Neuronal stem cell (in vitro differentiated cells): Measurements from ENCODE around the gene HSPG2.
A peak's percentile ranks its signal among the peaks of the same experiment; 100 is the strongest.

ENCODE experiments used
- DNase-seq: peaks from one replicate; pipeline ENCODE4 v3.0.0-alpha.2; 2013; ENCODE audit warnings: low spot score
- H2AFZ ChIP-seq: one replicate; pipeline ENCODE4 v1.6.1; 2013; ENCODE audit warnings: mild to moderate bottlenecking, low read length, inconsistent platforms
- H2AK5ac ChIP-seq: 2 replicates; pipeline ENCODE4 v1.6.1; 2013; ENCODE audit warnings: low read depth, mild to moderate bottlenecking, inconsistent platforms, low read length, moderate library complexity, mixed read lengths
- H2BK120ac ChIP-seq: 2 replicates; pipeline ENCODE4 v1.6.1; 2013; ENCODE audit warnings: low read depth, mild to moderate bottlenecking, inconsistent platforms, low read length, moderate library complexity, mixed read lengths
- H2BK12ac ChIP-seq: one replicate; pipeline ENCODE4 v1.6.1; 2013; ENCODE audit warnings: low read length, inconsistent platforms
- H2BK15ac ChIP-seq: 2 replicates; pipeline ENCODE4 v1.6.1; 2013; ENCODE audit warnings: mild to moderate bottlenecking, low read length, inconsistent platforms, mixed read lengths
- H2BK5ac ChIP-seq: one replicate; pipeline ENCODE4 v1.6.1; 2013; ENCODE audit warnings: inconsistent platforms, mild to moderate bottlenecking, low read length, moderate library complexity
- H3K14ac ChIP-seq: one replicate; pipeline ENCODE4 v1.6.1; 2013; ENCODE audit warnings: low read length, inconsistent platforms
- H3K18ac ChIP-seq: 2 replicates; pipeline ENCODE4 v1.6.1; 2013; ENCODE audit warnings: low read length, inconsistent platforms
- H3K23ac ChIP-seq: 2 replicates; pipeline ENCODE4 v1.6.1; 2013; ENCODE audit warnings: low read depth, mild to moderate bottlenecking, mixed read lengths, low read length, inconsistent platforms; ENCODE audit not compliant: poor library complexity
- H3K27ac ChIP-seq: replicated peaks from 3 replicates; pipeline ENCODE4 v1.5.1; 2013; ENCODE audit warnings: low read length, inconsistent platforms
- H3K27me3 ChIP-seq, 3 experiments: 2 replicates each; pipeline ENCODE4 v1.6.1; 2013; ENCODE audit warnings: low read length in 3 of 3, mild to moderate bottlenecking in 2 of 3, inconsistent platforms in 1 of 3, low read depth in 1 of 3, mixed read lengths in 1 of 3, moderate library complexity in 1 of 3; ENCODE audit not compliant: control insufficient read depth in 3 of 3, insufficient read depth in 3 of 3
- H3K36me3 ChIP-seq, 2 donors: replicated peaks in 1 of 2; 2 replicates each; pipeline ENCODE4 v1.6.1; 2013; ENCODE audit warnings: low read length in 2 of 2; ENCODE audit not compliant: control insufficient read depth in 2 of 2, insufficient read depth in 2 of 2
- H3K4ac ChIP-seq: 2 replicates; pipeline ENCODE4 v1.6.1; 2013; ENCODE audit warnings: inconsistent platforms, mild to moderate bottlenecking, low read length, moderate library complexity
- H3K4me1 ChIP-seq, 2 donors: 1 replicate in 1 of 2; 2 replicates in 1 of 2; pipeline ENCODE4 v1.6.1; 2013; ENCODE audit warnings: low read length in 2 of 2, low read depth in 1 of 2; ENCODE audit not compliant: control insufficient read depth in 2 of 2, insufficient read depth in 1 of 2
- H3K4me2 ChIP-seq: one replicate; pipeline ENCODE4 v1.6.1; 2013; ENCODE audit warnings: mild to moderate bottlenecking, low read length, inconsistent platforms; ENCODE audit not compliant: insufficient read depth, poor library complexity, severe bottlenecking
- H3K4me3 ChIP-seq, 2 donors: 2 replicates each; pipeline ENCODE4 v1.5.1; 2013; ENCODE audit warnings: low read length in 2 of 2, mild to moderate bottlenecking in 2 of 2, inconsistent platforms in 1 of 2, moderate library complexity in 1 of 2
- H3K79me1 ChIP-seq: one replicate; pipeline ENCODE4 v1.6.1; 2013; ENCODE audit warnings: low read depth, mild to moderate bottlenecking, inconsistent platforms, low read length, moderate library complexity
- H3K9ac ChIP-seq: one replicate; pipeline ENCODE4 v1.6.1; 2013; ENCODE audit warnings: mild to moderate bottlenecking, low read depth, low read length, inconsistent platforms; ENCODE audit not compliant: poor library complexity
- H3K9me3 ChIP-seq, 2 donors: replicated peaks in 1 of 2; 2 replicates each; pipeline versions ENCODE3 to v1.6.1; 2013; ENCODE audit warnings: low read length in 2 of 2, mild to moderate bottlenecking in 2 of 2, inconsistent platforms in 1 of 2, low read depth in 1 of 2, mixed read lengths in 1 of 2, moderate library complexity in 1 of 2; ENCODE audit not compliant: control insufficient read depth in 2 of 2, insufficient read depth in 1 of 2
- H4K8ac ChIP-seq: one replicate; pipeline ENCODE4 v1.6.1; 2013; ENCODE audit warnings: low read depth, mild to moderate bottlenecking, inconsistent platforms, low read length, moderate library complexity
- H4K91ac ChIP-seq: one replicate; pipeline ENCODE4 v1.6.1; 2013; ENCODE audit warnings: low read length, low read depth, mild to moderate bottlenecking, inconsistent platforms; ENCODE audit not compliant: poor library complexity
- WGBS, 2 donors: extraction: QIAGEN DNeasy Blood & Tissue Kit; methylation state at CpG; one replicate each; pipeline ENCODE4 v1.1.7; 2013; ENCODE audit warnings: missing lambda C conversion rate in 2 of 2, mixed read lengths in 1 of 2; ENCODE audit not compliant: insufficient read length in 2 of 2, insufficient replicate concordance in 1 of 2; ENCODE audit errors: extremely low coverage in 2 of 2; 5-methylcytosine and 5-hydroxymethylcytosine counted together

Gene HSPG2

DNA sequence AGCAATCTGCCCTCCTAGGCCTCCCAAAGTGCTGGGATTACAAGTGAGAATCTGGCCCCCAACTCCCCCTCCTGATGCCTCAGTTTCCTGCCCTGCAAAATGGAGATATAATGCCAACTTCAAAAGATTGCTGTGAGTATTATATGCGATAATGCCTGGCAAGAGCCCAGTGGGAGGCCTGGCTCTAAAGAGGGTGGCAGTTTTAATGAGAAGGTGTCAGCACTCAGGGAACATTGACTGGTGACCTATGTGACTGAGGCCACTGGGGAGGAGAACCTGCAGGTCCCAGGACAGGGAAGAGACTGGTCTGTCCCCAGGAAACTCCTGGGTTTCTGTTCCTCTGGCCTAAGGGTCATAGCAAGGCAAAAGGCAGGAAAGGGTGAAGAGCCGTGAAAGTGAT, 11.0 kb downstream of the HSPG2 start:
- Histone ChIP-seq H3K18ac (no peak overlapping the region), H4K91ac (no peak overlapping the region), H3K79me1 (peaks cover 13% of the 10 kb centered on the region), H3K27me3 (no peaks in the 10 kb centered on the region), H2BK120ac (no peak overlapping the region), H3K4me2 (no peak overlapping the region), H3K4me1 (peaks cover 5 to 24% of the 10 kb centered on the region in 2 donors), H2BK15ac (no peak overlapping the region), H2AK5ac (no peak overlapping the region), H3K36me3 (peaks cover 3 to 6% of the 10 kb centered on the region in 2 donors), H2BK12ac (no peak overlapping the region), H2AFZ (no peak overlapping the region), H3K23ac (no peak overlapping the region), H3K4me3 (no peak overlapping the region), H3K27ac (no peak overlapping the region), H3K4ac (no peak overlapping the region), H3K9ac (no peak overlapping the region), H2BK5ac (no peak overlapping the region), H3K14ac (no peak overlapping the region), H3K9me3 (no peaks in the 10 kb centered on the region), H4K8ac (no peak overlapping the region)
- WGBS, 2 donors: no CpG with 5 or more reads among the region's 2 CpGs
- no peak for DNase-seq

DNA sequence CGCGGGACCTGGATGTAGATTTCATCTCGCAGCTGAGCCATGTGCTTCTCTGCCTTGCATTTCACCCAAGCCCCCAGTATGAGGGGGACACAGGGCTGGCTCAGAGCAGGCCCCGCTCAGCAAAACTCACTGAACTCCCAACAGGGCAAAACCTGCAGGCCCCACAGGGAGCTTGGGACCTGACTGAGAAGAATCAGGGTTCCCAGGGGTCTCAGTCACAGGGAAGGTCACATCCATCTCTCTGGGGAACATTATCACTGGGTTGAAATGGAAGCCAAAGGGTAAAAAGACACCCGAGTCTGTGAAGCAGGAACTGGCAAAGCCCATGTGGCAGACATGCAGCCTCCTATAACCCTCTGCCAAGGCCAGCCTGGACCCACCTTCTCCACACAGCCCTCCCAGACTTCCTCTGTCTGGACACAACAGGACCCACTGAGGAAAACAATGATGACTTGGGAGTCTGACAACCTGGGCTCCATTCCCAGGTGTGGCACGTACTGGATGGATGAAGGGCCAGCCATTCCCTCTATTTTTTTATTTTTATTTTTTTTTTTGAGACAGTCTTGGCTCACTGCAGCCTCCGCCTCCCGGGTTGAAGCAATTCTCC, 11.7 kb downstream of the HSPG2 start:
- Histone ChIP-seq H3K4me2 (no peak overlapping the region), H3K9me3 (no peaks in the 10 kb centered on the region), H3K79me1 (peaks cover 11% of the 10 kb centered on the region), H3K14ac (no peak overlapping the region), H2BK5ac (no peak overlapping the region), H3K27me3 (no peaks in the 10 kb centered on the region), H2BK12ac (no peak overlapping the region), H3K4me3 (no peak overlapping the region), H4K91ac (no peak overlapping the region), H2BK120ac (no peak overlapping the region), H3K4ac (no peak overlapping the region), H3K4me1 (peaks cover 5 to 22% of the 10 kb centered on the region in 2 donors), H2BK15ac (no peak overlapping the region), H3K23ac (no peak overlapping the region), H2AFZ (no peak overlapping the region), H2AK5ac (no peak overlapping the region), H3K9ac (no peak overlapping the region), H3K18ac (no peak overlapping the region), H4K8ac (no peak overlapping the region), H3K36me3 (peaks cover 1 to 4% of the 10 kb centered on the region in 2 donors), H3K27ac (no peak overlapping the region)
- DNase-seq: no peak
- WGBS, 2 donors: no CpG with 5 or more reads among the region's 8 CpGs

DNA sequence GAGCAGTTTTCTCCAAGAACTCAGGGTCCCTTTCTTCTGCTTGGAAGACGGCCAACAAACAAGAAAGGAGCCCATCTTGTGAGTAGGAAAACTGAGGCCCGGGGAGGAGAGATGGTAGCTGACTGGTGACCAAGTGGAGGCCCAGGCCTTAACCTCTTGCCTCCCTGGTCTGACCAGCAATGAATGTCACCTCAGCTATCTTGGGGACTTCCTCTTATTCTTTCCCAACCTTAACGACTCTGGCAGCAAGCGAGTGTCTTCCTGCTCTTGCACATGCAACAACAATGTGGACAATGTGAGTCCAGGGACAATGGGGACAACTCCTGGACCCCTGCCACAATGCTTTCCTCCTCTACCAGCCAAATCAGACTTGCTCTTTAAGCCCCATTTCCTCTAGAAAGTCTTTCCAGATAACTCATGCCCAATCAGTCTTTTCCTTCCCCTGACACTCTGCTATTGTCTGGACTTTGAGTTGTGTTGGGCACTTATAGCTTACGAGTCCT, 12.6 kb downstream of the HSPG2 start:
- WGBS, 2 donors: no CpG with 5 or more reads among the region's 5 CpGs

DNA sequence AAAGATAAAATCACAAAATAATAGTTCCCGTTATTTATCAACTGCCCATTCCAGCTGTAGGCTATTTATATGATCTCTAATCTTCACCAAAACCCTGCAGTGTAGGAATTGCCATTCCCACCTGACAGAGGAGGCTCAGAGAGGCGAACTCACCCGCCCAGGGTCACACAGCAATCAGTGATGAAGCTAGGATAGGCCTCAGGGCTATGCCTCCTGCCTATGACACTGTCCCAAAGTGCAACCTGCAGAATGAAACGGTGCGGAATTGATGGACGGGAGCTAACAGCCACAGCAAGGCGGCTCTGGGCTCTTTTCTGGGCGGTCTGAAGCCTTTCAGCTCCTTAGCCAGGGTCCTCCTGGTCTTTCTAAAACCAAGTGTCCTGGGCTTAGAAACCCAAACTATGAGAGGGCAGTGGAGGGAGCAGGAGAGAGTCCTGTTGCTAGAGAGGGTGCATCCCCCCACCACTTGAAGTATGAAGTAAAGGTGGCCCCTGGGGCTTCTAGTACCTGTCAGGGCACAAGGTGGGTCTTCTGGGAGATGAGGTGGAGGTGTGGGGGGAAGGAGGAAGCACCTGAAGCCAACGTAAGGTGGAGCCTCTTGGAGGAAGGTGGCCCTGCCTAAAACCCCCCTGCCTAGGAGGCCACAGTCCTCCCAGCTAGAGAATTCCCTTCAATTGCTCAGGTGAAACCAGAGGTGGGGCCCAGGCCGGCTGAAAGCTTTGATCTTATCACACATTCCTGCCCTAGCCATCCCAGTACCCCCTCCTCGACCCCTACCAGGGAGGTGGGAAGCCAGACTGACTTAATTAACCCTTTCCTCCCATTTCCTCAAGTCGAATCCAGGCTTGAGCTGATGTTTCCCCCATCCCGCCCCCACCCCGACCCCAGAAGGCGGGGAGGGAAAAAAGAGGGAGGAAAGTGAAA, 14.8 kb downstream of the HSPG2 start:
- H4K8ac ChIP-seq: no peak overlapping the region
- no peak overlapping the region for H2AFZ ChIP-seq
- DNase-seq: no peak
- H3K9me3 ChIP-seq: no peaks in the 10 kb centered on the region
- H2BK5ac ChIP-seq: no peak overlapping the region
- peaks cover 0 to 1% of the 10 kb centered on the region in 2 donors for H3K36me3 ChIP-seq
- H3K4me2 ChIP-seq: no peak overlapping the region
- H3K27me3 ChIP-seq: no peaks in the 10 kb centered on the region
- peak overlapping the region; percentile 20 for H2BK15ac ChIP-seq
- no peak overlapping the region for H3K4me3 ChIP-seq
- H3K79me1 ChIP-seq: peaks cover 6% of the 10 kb centered on the region
- H2BK12ac ChIP-seq: no peak overlapping the region
- H3K27ac ChIP-seq: no peak overlapping the region
- H3K4ac ChIP-seq: no peak overlapping the region
- H3K23ac ChIP-seq: no peak overlapping the region
- no peak overlapping the region for H2BK120ac ChIP-seq
- H2AK5ac ChIP-seq: peak overlapping the region; percentile 47
- H4K91ac ChIP-seq: no peak overlapping the region
- no peak overlapping the region for H3K18ac ChIP-seq
- no CpG with 5 or more reads among the region's 15 CpGs for WGBS, 2 donors
- H3K9ac ChIP-seq: no peak overlapping the region
- H3K14ac ChIP-seq: no peak overlapping the region
- peaks cover 5 to 22% of the 10 kb centered on the region in 2 donors for H3K4me1 ChIP-seq

More for the DNA sequence above, 12.6 kb downstream of the HSPG2 start:
- no peaks in the 10 kb centered on the region for H3K9me3 ChIP-seq
- peaks cover 1 to 4% of the 10 kb centered on the region in 2 donors for H3K36me3 ChIP-seq
- H2AFZ ChIP-seq: no peak overlapping the region
- no peaks in the 10 kb centered on the region for H3K27me3 ChIP-seq
- H3K4me3 ChIP-seq: no peak overlapping the region
- H2BK120ac ChIP-seq: no peak overlapping the region
- no peak overlapping the region for H3K23ac ChIP-seq
- H2BK15ac ChIP-seq: no peak overlapping the region
- H3K18ac ChIP-seq: no peak overlapping the region
- H2BK12ac ChIP-seq: no peak overlapping the region
- H3K27ac ChIP-seq: no peak overlapping the region
- no peak overlapping the region for H2BK5ac ChIP-seq
- DNase-seq: no peak
- peaks cover 5 to 22% of the 10 kb centered on the region in 2 donors for H3K4me1 ChIP-seq
- H2AK5ac ChIP-seq: no peak overlapping the region
- peaks cover 11% of the 10 kb centered on the region for H3K79me1 ChIP-seq
- no peak overlapping the region for H3K14ac ChIP-seq
- H3K4ac ChIP-seq: no peak overlapping the region
- no peak overlapping the region for H3K4me2 ChIP-seq
- H3K9ac ChIP-seq: no peak overlapping the region
- H4K8ac ChIP-seq: no peak overlapping the region
- no peak overlapping the region for H4K91ac ChIP-seq
